ENCODE data around the gene SLCO3A1.

Gene SLCO3A1

DNA sequence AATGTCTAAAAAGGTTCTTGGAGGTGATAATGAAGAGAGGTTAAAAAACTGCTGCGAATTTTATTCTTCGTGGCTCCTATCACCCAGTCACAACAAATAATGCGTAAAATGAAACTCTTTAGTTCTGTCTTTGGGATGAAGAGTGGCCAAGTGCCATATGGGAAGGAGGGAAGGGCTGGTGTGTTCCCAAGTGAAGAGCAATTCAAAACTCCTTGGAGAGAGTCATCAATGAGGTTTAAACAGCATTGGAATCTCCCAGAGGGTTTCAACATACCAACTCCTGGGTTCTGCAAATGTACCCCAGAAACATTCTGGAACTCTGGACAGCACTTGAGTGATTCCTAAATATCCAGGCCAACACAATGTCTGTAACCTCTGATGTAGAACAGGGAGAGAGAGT is 45.3 kb downstream of the SLCO3A1 start:
- no peaks in the 10 kb centered on the region; the same call in 1 of the 2 replicates for H3K9me3 ChIP-seq (ENCODE audit: insufficient read depth, low read depth, low read length)
- H3K9me2 ChIP-seq (replicated peaks; ENCODE audit: low read depth, low read length): no peaks in the 10 kb centered on the region
- H3F3A ChIP-seq (ENCODE audit: low read depth): no peaks in the 10 kb centered on the region
- no peak overlapping the region for H2AFZ ChIP-seq (ENCODE audit: low read length)
- no peaks in the 10 kb centered on the region for H3K4me1 ChIP-seq (ENCODE audit: insufficient read depth, low read length, poor library complexity, severe bottlenecking)
- no peaks in the 10 kb centered on the region for H3K79me2 ChIP-seq (ENCODE audit: insufficient read depth, low read length)
- H3K27me3 ChIP-seq (ENCODE audit: insufficient read depth, low read length, poor library complexity, severe bottlenecking): no peaks in the 10 kb centered on the region
- no peak overlapping the region for H3K9ac ChIP-seq (ENCODE audit: low read depth, low read length, poor library complexity, severe bottlenecking)
- H3K36me3 ChIP-seq (ENCODE audit: insufficient read depth, low read length): no peaks in the 10 kb centered on the region
- no peak overlapping the region for H3K4me2 ChIP-seq (ENCODE audit: low read depth, low read length, poor library complexity, severe bottlenecking)
- TF ChIP-seq, protein P1, sequence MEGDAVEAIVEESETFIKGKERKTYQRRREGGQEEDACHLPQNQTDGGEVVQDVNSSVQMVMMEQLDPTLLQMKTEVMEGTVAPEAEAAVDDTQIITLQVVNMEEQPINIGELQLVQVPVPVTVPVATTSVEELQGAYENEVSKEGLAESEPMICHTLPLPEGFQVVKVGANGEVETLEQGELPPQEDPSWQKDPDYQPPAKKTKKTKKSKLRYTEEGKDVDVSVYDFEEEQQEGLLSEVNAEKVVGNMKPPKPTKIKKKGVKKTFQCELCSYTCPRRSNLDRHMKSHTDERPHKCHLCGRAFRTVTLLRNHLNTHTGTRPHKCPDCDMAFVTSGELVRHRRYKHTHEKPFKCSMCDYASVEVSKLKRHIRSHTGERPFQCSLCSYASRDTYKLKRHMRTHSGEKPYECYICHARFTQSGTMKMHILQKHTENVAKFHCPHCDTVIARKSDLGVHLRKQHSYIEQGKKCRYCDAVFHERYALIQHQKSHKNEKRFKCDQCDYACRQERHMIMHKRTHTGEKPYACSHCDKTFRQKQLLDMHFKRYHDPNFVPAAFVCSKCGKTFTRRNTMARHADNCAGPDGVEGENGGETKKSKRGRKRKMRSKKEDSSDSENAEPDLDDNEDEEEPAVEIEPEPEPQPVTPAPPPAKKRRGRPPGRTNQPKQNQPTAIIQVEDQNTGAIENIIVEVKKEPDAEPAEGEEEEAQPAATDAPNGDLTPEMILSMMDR (conservative IDR thresholded peaks at IDR 0.05; ENCODE audit: low read length): no peak
- TF ChIP-seq EZH2phosphoT487 (IDR thresholded peaks at IDR 0.05; ENCODE audit: borderline replicate concordance): no peak
- no peak overlapping the region for H3K4me3 ChIP-seq (ENCODE audit: low read length, poor library complexity, severe bottlenecking)
- H4K20me1 ChIP-seq (ENCODE audit: insufficient read depth, low read length, poor library complexity, severe bottlenecking): no peaks in the 10 kb centered on the region

- TF ChIP-seq, protein P1 (conservative IDR thresholded peaks at IDR 0.05; ENCODE audit: low read length): no peak
- no peak overlapping the region for H3K9ac ChIP-seq (ENCODE audit: low read depth, low read length, poor library complexity, severe bottlenecking)
- no peaks in the 10 kb centered on the region for H3F3A ChIP-seq (ENCODE audit: low read depth)
- no peaks in the 10 kb centered on the region for H3K9me2 ChIP-seq (replicated peaks; ENCODE audit: low read depth, low read length)
- H3K36me3 ChIP-seq (ENCODE audit: insufficient read depth, low read length): no peaks in the 10 kb centered on the region
- H2AFZ ChIP-seq (ENCODE audit: low read length): no peak overlapping the region
- no peak overlapping the region for H3K4me2 ChIP-seq (ENCODE audit: low read depth, low read length, poor library complexity, severe bottlenecking)
- H3K4me3 ChIP-seq (ENCODE audit: low read length, poor library complexity, severe bottlenecking): no peak overlapping the region
- H3K27me3 ChIP-seq (ENCODE audit: insufficient read depth, low read length, poor library complexity, severe bottlenecking): no peaks in the 10 kb centered on the region
- no peaks in the 10 kb centered on the region; the same call in 1 of the 2 replicates for H3K9me3 ChIP-seq (ENCODE audit: insufficient read depth, low read depth, low read length)
- no peaks in the 10 kb centered on the region for H3K79me2 ChIP-seq (ENCODE audit: insufficient read depth, low read length)
- H4K20me1 ChIP-seq (ENCODE audit: insufficient read depth, low read length, poor library complexity, severe bottlenecking): no peaks in the 10 kb centered on the region
- H3K4me1 ChIP-seq (ENCODE audit: insufficient read depth, low read length, poor library complexity, severe bottlenecking): no peaks in the 10 kb centered on the region
Measured at GRCh38 chr15:91904942-91905341, 51.4 kb downstream of the SLCO3A1 start.

- Histone ChIP-seq H3K9me3 (ENCODE audit: insufficient read depth, low read depth, low read length) (no peaks in the 10 kb centered on the region), H3F3A (ENCODE audit: low read depth) (no peaks in the 10 kb centered on the region), H3K27me3 (ENCODE audit: insufficient read depth, low read length, poor library complexity, severe bottlenecking) (no peaks in the 10 kb centered on the region), H2AFZ (ENCODE audit: low read length) (no peak overlapping the region), H3K36me3 (ENCODE audit: insufficient read depth, low read length) (no peaks in the 10 kb centered on the region), H4K20me1 (ENCODE audit: insufficient read depth, low read length, poor library complexity, severe bottlenecking) (no peaks in the 10 kb centered on the region), H3K79me2 (ENCODE audit: insufficient read depth, low read length) (no peaks in the 10 kb centered on the region), H3K4me3 (ENCODE audit: low read length, poor library complexity, severe bottlenecking) (no peak overlapping the region), H3K9ac (ENCODE audit: low read depth, low read length, poor library complexity, severe bottlenecking) (no peak overlapping the region), H3K4me2 (ENCODE audit: low read depth, low read length, poor library complexity, severe bottlenecking) (no peak overlapping the region), H3K4me1 (ENCODE audit: insufficient read depth, low read length, poor library complexity, severe bottlenecking) (no peaks in the 10 kb centered on the region), H3K9me2 (replicated peaks; ENCODE audit: low read depth, low read length) (no peaks in the 10 kb centered on the region)
- no peak for TF ChIP-seq EZH2phosphoT487 (IDR thresholded peaks at IDR 0.05; ENCODE audit: borderline replicate concordance)
- TF ChIP-seq, protein P1 (conservative IDR thresholded peaks at IDR 0.05; ENCODE audit: low read length): no peak
Measured at GRCh38 chr15:91908391-91908790, 54.9 kb downstream of the SLCO3A1 start.

All from Loucy (cell line).